Chondrocyte (in vitro differentiated cells): Measurements from ENCODE around the gene WWOX. TPM values are rescaled to one million over a fixed set of nuclear protein-coding genes. Genes with fewer than 3 reads are reported as not detected.

Experiments
- DNase-seq: peaks from one replicate; pipeline ENCODE4 v3.0.0; 2021; ENCODE audit warnings: mixed read lengths, low spot score
- H3K27ac Mint-ChIP-seq: one replicate; pipeline ENCODE4 v1.8.0; 2021; ENCODE audit warnings: mild to moderate bottlenecking, moderate library complexity, mixed read lengths; ENCODE audit not compliant: unreplicated experiment
- H3K27me3 Mint-ChIP-seq: 2 replicates; pipeline ENCODE4 v1.8.0; 2021; ENCODE audit warnings: low read depth, mixed read lengths
- H3K36me3 Mint-ChIP-seq: 2 replicates; pipeline ENCODE4 v1.8.0; 2021; ENCODE audit warnings: low read depth, mixed read lengths
- H3K4me1 Mint-ChIP-seq: 2 replicates; pipeline ENCODE4 v1.8.0; 2021; ENCODE audit warnings: low read depth, mild to moderate bottlenecking, mixed read lengths
- H3K4me3 Mint-ChIP-seq: one replicate; pipeline ENCODE4 v1.8.0; 2021; ENCODE audit warnings: mild to moderate bottlenecking, moderate library complexity, mixed read lengths; ENCODE audit not compliant: unreplicated experiment
- H3K9me3 Mint-ChIP-seq: 2 replicates; pipeline ENCODE4 v1.8.0; 2021; ENCODE audit warnings: low read depth, mixed read lengths
- CTCF ChIP-seq: fragments of 200-600 bp; sonication (generic); IDR thresholded peaks from 2 replicates; pipeline ENCODE4 v1.5.0; 2021; ENCODE audit warnings: antibody characterized with exemption, mild to moderate bottlenecking, moderate library complexity
- total RNA-seq: library from RNA; stranded (reverse); gene quantifications from 3 replicates; pipeline ENCODE4 v1.2.1, GENCODE V29; 2021

Gene WWOX
- total RNA-seq, 1 donor from 2014 or later: 12.1 TPM

- H3K27ac Mint-ChIP-seq: no peak overlapping the region
- H3K4me1 Mint-ChIP-seq: no peaks in the 10 kb centered on the region
- TF ChIP-seq CTCF: no peak
- no peak for DNase-seq
- no peaks in the 10 kb centered on the region for H3K27me3 Mint-ChIP-seq
- H3K4me3 Mint-ChIP-seq: no peak overlapping the region
- peaks cover 10% of the 10 kb centered on the region for H3K36me3 Mint-ChIP-seq
- peaks cover 23% of the 10 kb centered on the region for H3K9me3 Mint-ChIP-seq
Measured at GRCh38 chr16:78415013-78415412, 315.6 kb downstream of the WWOX start.

GRCh38 chr16:78415669-78416068 lies 316.2 kb downstream of the WWOX start:
- Mint-ChIP-seq H3K36me3 (peaks cover 10% of the 10 kb centered on the region), H3K27me3 (no peaks in the 10 kb centered on the region), H3K9me3 (peaks cover 19% of the 10 kb centered on the region), H3K4me3 (no peak overlapping the region), H3K4me1 (no peaks in the 10 kb centered on the region), H3K27ac (no peak overlapping the region)
- TF ChIP-seq CTCF: no peak
- no peak for DNase-seq

GRCh38 chr16:78416400-78416799 lies 316.9 kb downstream of the WWOX start:
- no peak overlapping the region for H3K4me3 Mint-ChIP-seq
- no peak for DNase-seq
- peaks cover 10% of the 10 kb centered on the region for H3K36me3 Mint-ChIP-seq
- no peak overlapping the region for H3K27ac Mint-ChIP-seq
- H3K9me3 Mint-ChIP-seq: peaks cover 19% of the 10 kb centered on the region
- no peaks in the 10 kb centered on the region for H3K27me3 Mint-ChIP-seq
- TF ChIP-seq CTCF: no peak
- H3K4me1 Mint-ChIP-seq: no peaks in the 10 kb centered on the region

GRCh38 chr16:78421181-78421708 lies 321.8 kb downstream of the WWOX start:
- Mint-ChIP-seq H3K36me3 (no peaks in the 10 kb centered on the region), H3K4me1 (no peaks in the 10 kb centered on the region), H3K4me3 (no peak overlapping the region), H3K9me3 (no peaks in the 10 kb centered on the region), H3K27me3 (no peaks in the 10 kb centered on the region), H3K27ac (no peak overlapping the region)
- DNase-seq: no peak
- no peak for TF ChIP-seq CTCF

GRCh38 chr16:78425281-78425680 lies 325.8 kb downstream of the WWOX start:
- Mint-ChIP-seq H3K4me1 (no peaks in the 10 kb centered on the region), H3K27ac (no peak overlapping the region), H3K36me3 (no peaks in the 10 kb centered on the region)

More at GRCh38 chr16:78425281-78425680, 325.8 kb downstream of the WWOX start:
- no peak for TF ChIP-seq CTCF
- Mint-ChIP-seq H3K9me3 (no peaks in the 10 kb centered on the region), H3K27me3 (no peaks in the 10 kb centered on the region), H3K4me3 (no peak overlapping the region)
- DNase-seq: no peak
